GM18861 (cell line): Measurements from ENCODE around the gene ADAM15.

Experiments used
- ATAC-seq: cut with Tn5 transposase; IDR thresholded peaks from one replicate; pipeline ENCODE4 v1.9.1; 2021; ENCODE audit not compliant: unreplicated experiment

The ADAM15 gene

GRCh38 chr1:155029513-155030242, 21.4 kb upstream of the ADAM15 start:
- ATAC-seq = no peak

GRCh38 chr1:155030243-155030795, 20.8 kb upstream of the ADAM15 start:
- ATAC-seq = no peak

- no peak for ATAC-seq
Observed at GRCh38 chr1:155030899-155031298, 20.2 kb upstream of the ADAM15 start.

- ATAC-seq = no peak
Observed at GRCh38 chr1:155032886-155033285, 18.2 kb upstream of the ADAM15 start.

GRCh38 chr1:155033524-155033923, 17.6 kb upstream of the ADAM15 start, which contains the start of the genes DCST1 and DCST2:
DCST1 (plus strand) TSS chr1:155033824; CDS start chr1:155034037, 213 bp downstream.
DCST2 (minus strand) TSS chr1:155033781; CDS start chr1:155033701, 80 bp downstream.
- ATAC-seq = no peak

DNA sequence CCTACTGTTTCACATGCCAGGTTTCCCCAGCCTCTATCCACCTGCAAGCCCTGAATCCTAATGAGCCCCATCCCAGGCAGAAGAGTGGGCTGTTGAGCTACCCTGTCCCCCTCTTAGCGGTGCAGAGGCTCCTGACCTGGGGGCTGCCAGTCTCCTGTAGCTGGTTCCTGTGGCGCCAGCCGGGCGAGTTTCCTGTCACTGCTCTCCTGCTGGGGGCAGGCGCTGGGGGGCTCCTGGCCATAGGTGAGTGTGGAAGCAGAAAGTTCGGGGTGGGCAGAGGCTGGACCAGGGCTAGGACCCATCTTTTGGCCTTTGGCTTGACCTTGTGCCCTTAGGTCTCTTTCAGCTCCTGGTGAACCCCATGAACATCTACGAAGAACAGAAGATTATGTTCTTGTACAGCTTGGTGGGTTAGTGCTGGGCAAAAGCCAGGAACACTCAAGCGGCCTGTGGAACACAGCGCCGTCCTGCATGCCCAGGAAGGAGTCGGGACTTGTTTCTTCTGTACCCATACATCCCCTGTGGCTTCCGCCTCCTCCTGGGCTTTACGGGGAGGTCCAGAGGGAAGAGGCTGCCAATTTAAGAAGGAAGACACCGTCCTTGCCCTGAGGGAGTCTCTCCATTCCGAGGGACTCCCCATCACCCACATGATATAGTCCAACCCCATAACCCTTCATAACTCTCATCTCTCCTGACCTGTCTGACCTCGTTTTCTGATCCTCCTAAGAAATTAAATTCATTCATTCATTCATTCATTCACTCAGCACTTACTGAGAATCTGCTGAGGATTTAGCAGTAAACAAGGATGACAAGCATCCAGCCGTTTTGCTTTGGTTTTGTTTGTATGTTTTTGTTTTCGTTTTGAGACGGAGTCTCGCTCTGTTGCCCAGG, 16.6 kb upstream of the ADAM15 start:
- ATAC-seq = no peak

- no peak for ATAC-seq
Observed at GRCh38 chr1:155035936-155036335, 15.2 kb upstream of the ADAM15 start.

- no peak for ATAC-seq
Observed at GRCh38 chr1:155037043-155037442, 14.1 kb upstream of the ADAM15 start.

DNA sequence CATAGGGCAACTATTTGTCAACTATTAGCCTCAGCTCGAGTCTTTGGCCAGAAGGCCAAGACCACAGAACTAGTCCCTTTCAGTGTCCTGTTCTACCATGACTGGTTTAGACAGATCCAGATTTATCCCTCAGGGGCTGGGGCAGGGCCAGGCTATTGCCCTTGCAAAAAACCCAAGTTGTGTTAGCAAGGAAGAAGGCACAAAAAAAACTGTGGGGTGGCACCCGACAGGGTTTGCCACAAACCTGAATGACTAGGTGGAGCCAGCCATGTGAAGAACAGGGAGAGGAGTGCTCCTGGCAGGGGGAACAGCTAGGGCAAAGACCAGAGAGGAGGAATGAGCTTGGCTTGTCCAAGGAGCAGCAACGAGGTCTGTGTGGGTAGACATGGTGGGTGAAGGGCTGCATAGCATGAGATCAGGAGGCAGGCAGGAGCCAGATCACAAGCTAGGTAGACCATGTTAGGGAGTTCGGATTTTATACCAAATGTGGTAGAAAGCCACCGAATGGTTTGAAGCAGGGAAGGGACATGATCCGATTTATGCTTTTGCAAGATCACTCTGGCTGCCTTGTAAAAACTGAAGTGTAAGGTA, 13.2 kb upstream of the ADAM15 start:
- ATAC-seq = no peak

DNA sequence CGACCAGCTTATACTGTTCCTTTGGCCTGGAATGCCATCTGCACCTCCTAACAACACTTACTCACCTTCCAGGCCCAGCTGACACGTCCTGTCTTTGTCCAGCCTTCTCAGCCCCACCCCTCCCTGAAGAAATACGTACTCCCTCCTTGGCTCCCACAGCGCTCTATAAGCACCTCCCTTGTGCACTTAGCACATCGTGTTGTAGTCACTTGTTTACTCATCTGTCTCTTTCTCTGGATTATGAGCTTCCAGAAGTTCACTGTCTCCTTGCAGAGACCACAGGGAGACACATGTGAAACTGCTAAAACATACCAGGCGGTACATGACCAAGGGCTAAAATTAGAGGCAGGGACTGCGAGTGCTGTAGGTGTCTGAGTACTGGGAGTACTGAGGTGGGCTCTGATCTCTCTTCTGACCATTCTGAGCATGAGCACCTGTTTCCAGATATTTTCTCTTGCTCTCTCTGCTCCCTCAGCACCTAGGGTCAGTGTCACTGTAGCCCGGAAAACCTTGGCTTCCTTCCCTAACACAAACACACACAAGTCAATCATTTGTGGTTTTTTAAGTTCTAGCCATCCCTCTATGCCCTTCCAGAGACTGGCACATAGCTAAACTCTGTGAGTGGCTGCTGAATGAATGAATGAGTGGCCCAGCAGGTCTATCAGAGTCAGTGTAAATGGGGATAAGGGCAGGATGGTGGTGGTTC, 12.4 kb upstream of the ADAM15 start:
- no peak for ATAC-seq

GRCh38 chr1:155039308-155039669, 11.8 kb upstream of the ADAM15 start:
- no peak for ATAC-seq

DNA sequence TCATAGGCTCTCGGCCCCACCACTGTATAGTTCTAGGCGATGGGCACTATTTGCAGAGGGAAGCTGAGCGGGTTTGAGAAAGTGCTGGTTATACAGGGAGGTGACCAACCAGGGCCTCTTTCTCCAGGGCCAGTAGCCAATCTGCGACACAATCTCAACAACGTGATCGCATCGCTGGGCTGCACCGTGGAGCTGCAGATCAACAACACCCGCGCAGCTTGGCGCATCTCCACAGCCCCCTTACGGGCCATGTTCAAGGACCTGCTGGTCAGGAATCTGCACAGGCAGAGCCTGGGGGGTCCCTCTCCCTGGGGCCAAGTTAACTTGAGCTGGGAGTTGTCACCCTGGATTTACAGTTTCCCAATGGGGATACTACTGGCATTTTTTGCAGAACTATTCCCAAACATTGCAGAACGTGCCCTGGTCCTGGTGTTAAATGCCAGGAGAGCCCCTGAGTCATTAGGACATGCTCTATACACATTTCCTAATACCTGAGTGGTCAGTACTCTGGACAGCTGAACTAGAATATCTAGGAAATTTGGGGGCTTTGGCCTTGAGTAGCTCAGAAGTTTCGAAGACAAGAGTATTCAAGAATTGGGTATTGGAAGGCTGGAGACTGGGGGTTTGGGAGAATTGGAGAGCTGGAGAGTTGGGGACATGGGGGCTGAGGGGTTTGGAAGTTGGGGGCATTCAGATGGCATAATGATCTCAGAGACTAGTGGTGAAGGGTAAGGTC, 10.6 kb upstream of the ADAM15 start:
- ATAC-seq = no peak

DNA sequence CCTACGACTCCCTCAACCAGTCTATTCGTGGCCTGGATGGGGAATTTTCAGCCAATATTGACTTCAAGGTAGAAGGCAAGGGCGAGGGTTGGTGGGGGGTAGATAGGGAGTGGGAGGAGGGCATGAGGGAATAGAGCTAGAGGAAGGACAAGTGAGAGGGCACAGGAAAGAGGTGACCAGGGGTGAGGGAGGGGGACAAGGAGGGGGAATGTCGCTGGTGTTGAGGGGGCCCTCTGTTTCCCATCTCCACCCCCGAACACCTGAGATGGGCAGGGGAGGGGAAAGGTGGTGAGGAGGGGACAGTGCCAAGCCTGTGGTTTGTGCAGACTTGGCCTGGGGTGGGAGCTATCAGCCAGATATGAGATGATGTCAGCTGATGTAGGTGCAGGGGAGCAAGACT, 8.3 kb upstream of the ADAM15 start:
- no peak for ATAC-seq

- ATAC-seq = no peak
Observed at GRCh38 chr1:155043301-155043702, 7.8 kb upstream of the ADAM15 start.

GRCh38 chr1:155043793-155044192, 7.3 kb upstream of the ADAM15 start:
- no peak for ATAC-seq

DNA sequence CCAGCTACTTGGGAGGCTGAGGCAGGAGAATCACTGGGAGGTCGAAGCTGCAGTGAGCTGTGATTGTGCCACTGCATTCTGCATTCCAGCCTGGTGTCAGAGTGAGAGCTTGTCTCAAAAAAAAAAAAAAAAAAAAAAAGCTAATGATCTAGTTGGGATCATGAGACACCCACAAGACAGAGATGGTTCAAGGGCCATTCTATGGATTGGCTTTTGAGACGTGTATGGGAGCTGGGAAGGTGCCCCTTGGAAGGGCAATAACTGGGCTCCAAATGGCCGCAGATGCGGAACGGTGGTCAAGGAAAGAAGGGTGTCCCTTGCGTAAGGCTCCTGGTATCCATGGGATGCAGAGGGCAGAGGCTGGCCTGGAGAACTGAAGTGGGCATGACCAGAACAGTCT, 6.8 kb upstream of the ADAM15 start:
- ATAC-seq = no peak

GRCh38 chr1:155044812-155045657, 6.1 kb upstream of the ADAM15 start:
- ATAC-seq = no peak

DNA sequence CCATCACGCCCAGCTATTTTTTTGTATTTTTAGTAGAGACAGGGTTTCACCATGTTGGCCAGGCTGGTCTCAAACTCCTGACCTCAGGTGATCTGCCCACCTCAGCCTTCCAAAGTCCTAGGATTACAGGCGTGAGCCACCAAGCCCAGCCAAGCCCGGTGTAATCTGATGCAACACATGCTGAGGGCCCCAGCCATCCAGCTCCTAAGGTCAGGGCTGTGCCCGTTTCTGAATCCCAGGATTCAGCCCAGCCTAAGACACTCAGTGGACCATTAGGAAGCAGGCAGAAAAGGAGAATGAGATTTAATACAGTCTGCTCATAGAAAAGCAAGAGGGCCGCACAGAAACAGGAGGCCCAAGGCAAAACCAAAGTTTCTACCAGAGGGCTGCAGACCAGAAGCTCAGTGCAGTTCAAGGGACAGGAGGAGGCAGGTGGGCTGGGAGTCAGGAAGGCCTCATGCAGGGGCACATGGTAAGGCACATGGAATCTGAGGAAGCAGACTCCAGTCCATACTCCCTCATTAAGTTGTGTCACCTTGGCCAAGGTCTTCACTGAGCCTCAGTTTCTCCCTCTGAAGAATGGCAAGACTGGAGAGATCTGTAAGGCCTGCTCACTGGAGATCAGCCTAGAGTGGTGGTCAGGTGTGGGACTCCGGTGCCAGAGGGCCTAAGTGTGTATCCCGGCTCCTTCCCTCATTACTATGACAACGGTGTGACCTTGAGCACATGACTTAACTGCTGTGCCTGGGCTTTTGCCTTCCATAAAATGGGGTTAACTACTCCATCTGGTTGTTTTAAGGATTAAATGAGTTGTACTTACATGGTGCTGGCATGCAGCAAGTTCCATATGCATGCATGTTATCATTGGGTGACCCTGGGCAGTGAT, 2.4 kb upstream of the ADAM15 start:
- ATAC-seq = no peak
